ENCODE measurements around the gene CREBZF. TPM values are rescaled to one million over a fixed set of nuclear protein-coding genes. Genes with fewer than 3 reads are reported as not detected.
"Not testable (repeated sequence)": the region's sequence is repeated elsewhere in the genome, so short reads cannot be mapped to it uniquely, and the experiment has no call there.

CREBZF gene
- total RNA-seq, 2 experiments from 2014 or later, result 51.4 to 54.8 TPM

- ATAC-seq (no peak), DNase-seq (no peak)
- H3K27ac Mint-ChIP-seq, result no peak overlapping the region
- no peak overlapping the region for H3K4me3 Mint-ChIP-seq
- no peaks in the 10 kb centered on the region for H3K27me3 Mint-ChIP-seq (ENCODE audit: low read depth)
- H3K9me3 Mint-ChIP-seq (ENCODE audit: insufficient read depth), result no peaks in the 10 kb centered on the region
- no peaks in the 10 kb centered on the region for H3K4me1 Mint-ChIP-seq (ENCODE audit: low read depth)
- CTCF ChIA-PET, result no interaction called here
- POLR2A ChIA-PET, result no interaction called here
- H3K36me3 Mint-ChIP-seq (ENCODE audit: low read depth), result no peaks in the 10 kb centered on the region
Measured at GRCh38 chr11:85619499-85619898, 45.4 kb downstream of the CREBZF start.

- CTCF ChIA-PET; H3K27me3 Mint-ChIP-seq (ENCODE audit: low read depth); H3K36me3 Mint-ChIP-seq (ENCODE audit: low read depth); H3K27ac Mint-ChIP-seq; DNase-seq; ATAC-seq; H3K9me3 Mint-ChIP-seq (ENCODE audit: insufficient read depth); POLR2A ChIA-PET; H3K4me3 Mint-ChIP-seq: not testable (repeated sequence)
- peaks cover 12% of the 10 kb centered on the region for H3K4me1 Mint-ChIP-seq (ENCODE audit: low read depth)
Measured at GRCh38 chr11:85611643-85612042, 53.3 kb downstream of the CREBZF start.

Other genes with a start within 250 kb of the CREBZF start
- 1 to 10 TPM; 1.3 to 1.6 TPM for gene DLG2, start 37.8 kb downstream of the CREBZF start, total RNA-seq
- 10 to 100 TPM; 51.4 to 57.8 TPM for gene TMEM126B, start 36.5 kb downstream of the CREBZF start, total RNA-seq
- gene TMEM126A, start 17.2 kb downstream of the CREBZF start, total RNA-seq, result 10 to 100 TPM; 33.7 to 39.8 TPM
- gene CCDC89, start 21.1 kb upstream of the CREBZF start, total RNA-seq, result under 1 TPM; 0.23 to 0.63 TPM
- 10 to 100 TPM; 29.3 to 31.2 TPM for gene SYTL2, start 146.0 kb upstream of the CREBZF start, total RNA-seq
- gene CCDC83, start 190.3 kb upstream of the CREBZF start, total RNA-seq, result not detected

Data from activated CD8-positive, alpha-beta T cell treated with anti-CD3 and anti-CD28 coated beads, Interleukin-2, amount 10 ng/mL, durations not matched to agents 7 days and 5 days (primary cell).